GM18498 (cell line): ENCODE results near the gene CHMP5.

ENCODE experiments used
- ATAC-seq: cut with Tn5 transposase; IDR thresholded peaks from one replicate; pipeline ENCODE4 v1.9.1; 2021; ENCODE audit warnings: mild to moderate bottlenecking, moderate library complexity; ENCODE audit not compliant: unreplicated experiment

CHMP5 gene

GRCh38 chr9:33273266-33273971 is 8.6 kb downstream of the CHMP5 start:
- ATAC-seq = no peak

- no peak for ATAC-seq
Observed at GRCh38 chr9:33273972-33274328, 9.1 kb downstream of the CHMP5 start.

GRCh38 chr9:33277484-33277883 is 12.6 kb downstream of the CHMP5 start:
- no peak for ATAC-seq

DNA sequence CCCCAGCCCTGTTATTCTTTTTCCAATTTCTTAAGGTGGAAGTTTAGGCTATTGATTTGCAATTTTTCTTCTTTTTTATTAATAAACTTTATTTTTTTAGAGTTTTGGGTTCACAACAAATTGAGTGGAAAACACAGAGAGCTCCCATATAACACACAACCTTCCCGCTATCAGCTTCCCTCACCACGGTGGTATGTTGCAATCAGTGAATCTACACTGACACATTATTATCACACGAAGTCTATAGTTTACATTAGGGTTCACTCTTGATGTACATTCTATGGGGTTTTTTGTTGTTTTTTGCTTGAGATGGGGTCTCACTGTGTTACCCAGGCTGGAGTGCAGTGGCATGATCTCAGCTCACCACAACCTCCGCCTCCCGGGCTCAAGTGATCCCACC is 20.7 kb downstream of the CHMP5 start:
- no peak for ATAC-seq

GRCh38 chr9:33287087-33287490 is 22.2 kb downstream of the CHMP5 start:
- ATAC-seq = no peak

DNA sequence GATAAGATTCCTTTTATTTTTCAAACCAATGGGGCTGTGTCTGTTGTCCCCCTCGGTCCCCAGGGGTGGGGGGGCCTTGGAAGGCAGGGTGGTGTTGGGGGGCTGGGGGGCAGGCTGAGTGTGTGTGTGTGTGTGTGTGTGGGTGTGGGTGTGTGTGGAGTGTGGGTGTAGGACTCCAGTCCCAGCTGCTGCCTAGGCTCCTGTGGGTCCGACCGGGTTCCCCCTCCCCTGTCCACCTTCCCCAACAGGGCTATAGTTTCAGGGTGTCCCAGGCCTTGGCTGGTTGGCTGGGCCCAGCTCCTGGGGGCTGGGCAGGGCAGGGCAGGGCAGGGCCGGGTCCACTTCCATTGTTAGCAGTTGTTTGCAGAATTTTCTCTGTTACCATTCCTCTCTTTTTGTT is 23.4 kb downstream of the CHMP5 start:
- no peak for ATAC-seq

DNA sequence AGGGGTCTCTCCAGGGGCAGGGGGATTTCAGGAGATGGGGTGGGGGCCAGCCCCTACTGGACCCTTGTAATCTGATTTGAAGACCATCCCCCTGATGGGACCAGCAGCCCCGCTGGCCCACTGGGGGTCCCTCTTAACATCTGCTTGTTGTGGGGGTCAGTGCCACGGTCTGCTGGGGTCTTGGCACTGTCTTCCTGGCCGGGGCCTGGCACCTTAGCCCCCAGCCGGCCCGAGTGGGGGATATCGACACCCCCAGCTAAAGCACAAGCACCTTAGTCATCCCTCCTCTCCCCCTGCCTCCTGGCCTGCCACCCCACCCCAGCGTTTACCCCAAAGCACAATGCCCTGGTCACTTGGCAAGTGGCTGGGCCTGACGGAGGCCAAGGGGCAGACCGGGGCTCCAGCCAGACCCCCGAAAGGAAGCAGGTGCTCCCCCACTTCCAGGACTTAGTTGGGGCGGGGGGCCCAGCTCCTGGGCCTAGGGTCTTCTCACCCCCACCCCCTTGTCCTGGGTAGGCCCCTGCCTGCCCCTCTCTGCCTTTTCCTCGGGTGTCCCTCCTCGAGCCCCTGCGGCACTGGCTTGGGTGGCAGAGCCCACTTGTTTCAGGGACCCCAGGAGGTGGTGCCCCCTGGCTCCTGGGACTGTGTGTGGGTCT is 24.1 kb downstream of the CHMP5 start:
- no peak for ATAC-seq

DNA sequence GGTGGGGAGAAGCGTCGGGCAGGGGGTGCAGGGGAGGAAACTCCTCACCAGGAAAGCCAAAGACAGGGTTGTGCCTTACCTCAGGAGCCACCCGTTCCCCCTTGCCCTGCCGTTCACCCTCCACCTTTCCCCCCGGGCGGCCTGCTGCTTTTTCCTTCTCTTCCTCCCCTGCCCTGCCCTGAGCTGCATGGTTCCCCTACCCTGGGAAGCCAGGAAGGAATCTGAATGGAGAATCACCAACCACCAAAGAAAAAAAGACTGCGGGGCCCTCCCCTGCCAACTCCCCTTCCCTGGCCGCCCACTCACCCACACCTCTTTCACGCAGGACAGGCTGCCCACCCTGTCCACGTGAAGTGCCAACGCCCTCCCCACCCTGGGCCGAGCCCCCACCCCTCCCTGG is 24.6 kb downstream of the CHMP5 start:
- ATAC-seq = no peak

GRCh38 chr9:33289936-33290246 is 25.0 kb downstream of the CHMP5 start:
- ATAC-seq = no peak

GRCh38 chr9:33290247-33291030 is 25.6 kb downstream of the CHMP5 start, which contains the start of gene NFX1:
Gene NFX1, plus strand, starts transcription at chr9:33290516. Its CDS starts 57 bp downstream, at chr9:33290573.
- ATAC-seq = peak; percentile 88

GRCh38 chr9:33291031-33291397 is 26.2 kb downstream of the CHMP5 start:
- peak; percentile 7 for ATAC-seq

DNA sequence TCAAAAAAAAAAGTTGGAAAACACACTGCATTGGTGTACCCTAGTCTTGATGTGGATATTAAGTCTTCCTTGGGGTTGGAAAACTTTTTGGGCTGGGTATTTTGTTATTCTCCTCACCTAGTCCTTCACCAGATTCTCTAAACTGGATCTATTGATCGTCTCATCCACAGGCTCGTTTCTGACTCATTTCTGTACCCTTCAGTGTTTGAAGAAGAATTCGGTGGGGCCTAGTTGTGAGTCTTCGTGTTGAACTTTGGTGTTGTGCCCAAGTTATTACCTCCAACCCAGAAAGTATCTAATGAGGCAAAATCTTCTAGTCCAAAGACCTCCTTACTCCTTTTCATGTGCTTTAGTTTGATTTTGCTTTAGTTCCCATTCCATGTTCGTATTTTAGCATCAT is 27.1 kb downstream of the CHMP5 start:
- no peak for ATAC-seq

DNA sequence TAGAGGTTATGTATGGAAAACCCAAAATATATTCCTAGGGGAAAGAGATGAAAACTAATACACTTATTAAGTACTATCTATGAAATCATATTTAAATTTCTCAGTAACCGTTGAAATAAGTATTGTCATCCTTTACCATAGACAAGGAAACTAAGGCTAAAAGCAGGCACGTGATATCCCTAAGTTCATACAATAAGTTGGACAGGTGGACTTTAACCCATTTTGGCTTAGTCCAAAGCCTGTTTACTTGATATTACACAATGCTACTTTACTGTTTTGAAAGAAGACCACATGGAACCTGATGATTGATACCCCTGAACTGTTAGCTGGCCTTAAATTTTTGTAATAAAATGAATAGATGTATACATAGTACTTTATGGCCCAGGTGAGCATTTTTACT is 28.9 kb downstream of the CHMP5 start:
- no peak for ATAC-seq

DNA sequence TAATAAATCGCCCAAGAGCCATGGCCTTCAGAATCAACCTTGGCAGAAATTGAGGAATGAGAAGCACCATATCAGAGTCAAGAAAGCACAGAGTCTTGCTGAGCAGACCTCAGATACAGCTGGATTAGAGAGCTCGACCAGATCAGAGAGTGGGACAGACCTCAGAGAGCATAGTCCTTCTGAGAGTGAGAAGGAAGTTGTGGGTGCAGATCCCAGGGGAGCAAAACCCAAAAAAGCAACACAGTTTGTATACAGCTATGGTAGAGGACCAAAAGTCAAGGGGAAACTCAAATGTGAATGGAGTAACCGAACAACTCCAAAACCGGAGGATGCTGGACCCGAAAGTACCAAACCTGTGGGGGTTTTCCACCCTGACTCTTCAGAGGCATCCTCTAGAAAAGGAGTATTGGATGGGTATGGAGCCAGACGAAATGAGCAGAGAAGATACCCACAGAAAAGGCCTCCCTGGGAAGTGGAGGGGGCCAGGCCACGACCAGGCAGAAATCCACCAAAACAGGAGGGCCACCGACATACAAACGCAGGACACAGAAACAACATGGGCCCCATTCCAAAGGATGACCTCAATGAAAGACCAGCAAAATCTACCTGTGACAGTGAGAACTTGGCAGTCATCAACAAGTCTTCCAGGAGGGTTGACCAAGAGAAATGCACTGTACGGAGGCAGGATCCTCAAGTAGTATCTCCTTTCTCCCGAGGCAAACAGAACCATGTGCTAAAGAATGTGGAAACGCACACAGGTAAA is 30.0 kb downstream of the CHMP5 start:
- ATAC-seq = no peak

- peak; percentile 41 for ATAC-seq
Observed at GRCh38 chr9:33295571-33295970, 30.7 kb downstream of the CHMP5 start.

GRCh38 chr9:33297432-33297831 is 32.6 kb downstream of the CHMP5 start:
- ATAC-seq = peak; percentile 92

GRCh38 chr9:33300546-33300945 is 35.7 kb downstream of the CHMP5 start:
- ATAC-seq = no peak

DNA sequence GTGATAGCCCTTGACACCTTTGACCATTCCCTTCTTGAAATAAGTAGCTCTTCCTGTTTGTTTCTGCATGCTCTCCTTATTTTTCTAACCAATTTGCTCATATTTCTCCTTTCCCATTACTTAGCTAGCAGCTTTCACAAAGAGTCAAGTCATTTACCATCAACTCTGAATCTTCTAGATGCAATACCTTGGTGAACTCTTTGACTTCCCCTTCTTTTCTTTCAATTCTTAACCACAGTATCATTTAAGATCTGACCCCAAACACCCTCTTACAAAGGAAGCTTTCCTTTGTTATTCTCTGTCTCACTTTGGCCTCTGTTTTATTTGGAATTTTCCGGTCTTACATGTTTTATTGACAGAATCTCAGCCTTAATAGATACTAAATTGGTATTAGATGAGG is 39.5 kb downstream of the CHMP5 start:
- ATAC-seq = no peak

- ATAC-seq = no peak
Observed at GRCh38 chr9:33306037-33306436, 41.2 kb downstream of the CHMP5 start.

GRCh38 chr9:33307067-33307466 is 42.2 kb downstream of the CHMP5 start:
- ATAC-seq = no peak

DNA sequence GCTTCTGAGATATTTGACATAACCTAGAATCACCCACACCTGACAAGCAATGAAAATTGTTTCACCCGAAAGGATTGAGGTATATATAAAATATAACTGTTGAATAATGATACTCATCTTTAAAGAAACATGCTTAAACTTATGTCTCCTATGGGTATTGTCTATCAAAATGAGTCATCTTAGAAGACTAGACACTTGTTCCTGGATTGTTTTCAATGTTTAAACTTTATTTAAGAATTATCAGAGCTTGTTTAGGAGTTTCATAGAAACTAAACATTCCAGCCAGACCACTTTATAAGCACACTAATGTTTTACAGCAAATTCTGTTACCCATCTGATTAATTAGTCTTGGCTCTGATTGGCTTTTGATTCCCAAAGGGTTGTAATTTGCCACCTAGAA is 45.1 kb downstream of the CHMP5 start:
- ATAC-seq = no peak
